ENCODE measurements around the gene MTPN. TPM values are rescaled to one million over a fixed set of nuclear protein-coding genes. Genes with fewer than 3 reads are reported as not detected.

The MTPN gene
- total RNA-seq, 1 donor = 117 TPM

GRCh38 chr7:136002802-136003201 is 25.6 kb upstream of the MTPN start:
- Histone ChIP-seq H3K27me3 (ENCODE audit: insufficient read depth, low read length) (no peaks in the 10 kb centered on the region), H3K4me2 (ENCODE audit: insufficient read depth, low read length) (no peak overlapping the region), H3K36me3 (ENCODE audit: insufficient read depth, low read length) (no peaks in the 10 kb centered on the region), H3K27ac (ENCODE audit: low read depth, low read length) (no peak overlapping the region), H3K4me3 (ENCODE audit: insufficient read depth, low read length) (no peak overlapping the region), H2AFZ (ENCODE audit: low read length) (no peak overlapping the region), H3K9me3 (ENCODE audit: low read depth, low read length) (peaks cover 2% of the 10 kb centered on the region), H3K79me2 (ENCODE audit: insufficient read depth, low read length) (no peaks in the 10 kb centered on the region), H3K4me1 (ENCODE audit: insufficient read depth, low read length) (no peaks in the 10 kb centered on the region), H4K20me1 (ENCODE audit: insufficient read depth, low read length) (no peaks in the 10 kb centered on the region)
- no peak for DNase-seq (ENCODE audit: insufficient read length, low spot score, missing footprints)
- no peak for TF ChIP-seq CTCF (IDR thresholded peaks at IDR 0.05; ENCODE audit: extremely low read depth, low read depth, low read length)

- no peak overlapping the region for H3K27ac ChIP-seq (ENCODE audit: low read depth, low read length)
- H3K36me3 ChIP-seq (ENCODE audit: insufficient read depth, low read length) = no peaks in the 10 kb centered on the region
- H3K27me3 ChIP-seq (ENCODE audit: insufficient read depth, low read length) = no peaks in the 10 kb centered on the region
- H3K4me1 ChIP-seq (ENCODE audit: insufficient read depth, low read length) = no peaks in the 10 kb centered on the region
- no peak for TF ChIP-seq CTCF (IDR thresholded peaks at IDR 0.05; ENCODE audit: extremely low read depth, low read depth, low read length)
- peaks cover 2% of the 10 kb centered on the region for H3K9me3 ChIP-seq (ENCODE audit: low read depth, low read length)
- H3K4me3 ChIP-seq (ENCODE audit: insufficient read depth, low read length) = no peak overlapping the region
- no peak overlapping the region for H3K4me2 ChIP-seq (ENCODE audit: insufficient read depth, low read length)
- DNase-seq (ENCODE audit: insufficient read length, low spot score, missing footprints) = no peak
- no peak overlapping the region for H2AFZ ChIP-seq (ENCODE audit: low read length)
- H4K20me1 ChIP-seq (ENCODE audit: insufficient read depth, low read length) = no peaks in the 10 kb centered on the region
- no peaks in the 10 kb centered on the region for H3K79me2 ChIP-seq (ENCODE audit: insufficient read depth, low read length)
Observed at GRCh38 chr7:136000288-136000913, 23.2 kb upstream of the MTPN start.

GRCh38 chr7:135998081-135998480 is 20.9 kb upstream of the MTPN start:
- H3K27ac ChIP-seq (ENCODE audit: low read depth, low read length) = no peak overlapping the region
- H2AFZ ChIP-seq (ENCODE audit: low read length) = no peak overlapping the region
- H3K36me3 ChIP-seq (ENCODE audit: insufficient read depth, low read length) = no peaks in the 10 kb centered on the region
- H3K79me2 ChIP-seq (ENCODE audit: insufficient read depth, low read length) = no peaks in the 10 kb centered on the region
- no peak overlapping the region for H3K4me2 ChIP-seq (ENCODE audit: insufficient read depth, low read length)
- TF ChIP-seq CTCF (IDR thresholded peaks at IDR 0.05; ENCODE audit: extremely low read depth, low read depth, low read length) = no peak
- H3K4me1 ChIP-seq (ENCODE audit: insufficient read depth, low read length) = peaks cover 8% of the 10 kb centered on the region
- H3K4me3 ChIP-seq (ENCODE audit: insufficient read depth, low read length) = no peak overlapping the region
- H3K9me3 ChIP-seq (ENCODE audit: low read depth, low read length) = peaks cover 2% of the 10 kb centered on the region
- no peak for DNase-seq (ENCODE audit: insufficient read length, low spot score, missing footprints)
- no peaks in the 10 kb centered on the region for H3K27me3 ChIP-seq (ENCODE audit: insufficient read depth, low read length)
- H4K20me1 ChIP-seq (ENCODE audit: insufficient read depth, low read length) = no peaks in the 10 kb centered on the region

GRCh38 chr7:135995748-135996147 is 18.6 kb upstream of the MTPN start:
- H3K79me2 ChIP-seq (ENCODE audit: insufficient read depth, low read length) = no peaks in the 10 kb centered on the region
- H3K27ac ChIP-seq (ENCODE audit: low read depth, low read length) = no peak overlapping the region
- no peak overlapping the region for H2AFZ ChIP-seq (ENCODE audit: low read length)
- peaks cover 8% of the 10 kb centered on the region for H3K4me1 ChIP-seq (ENCODE audit: insufficient read depth, low read length)
- no peak overlapping the region for H3K4me3 ChIP-seq (ENCODE audit: insufficient read depth, low read length)
- H3K27me3 ChIP-seq (ENCODE audit: insufficient read depth, low read length) = no peaks in the 10 kb centered on the region
- H3K36me3 ChIP-seq (ENCODE audit: insufficient read depth, low read length) = no peaks in the 10 kb centered on the region
- no peaks in the 10 kb centered on the region for H4K20me1 ChIP-seq (ENCODE audit: insufficient read depth, low read length)
- no peak overlapping the region for H3K4me2 ChIP-seq (ENCODE audit: insufficient read depth, low read length)
- TF ChIP-seq CTCF (IDR thresholded peaks at IDR 0.05; ENCODE audit: extremely low read depth, low read depth, low read length) = no peak
- DNase-seq (ENCODE audit: insufficient read length, low spot score, missing footprints) = no peak
- peaks cover 1% of the 10 kb centered on the region for H3K9me3 ChIP-seq (ENCODE audit: low read depth, low read length)
